IMR-90 (cell line): Measurements from ENCODE around the gene ZNF277. TPM values are rescaled to one million over a fixed set of nuclear protein-coding genes. Genes with fewer than 3 reads are reported as not detected.

Experiments used
- ATAC-seq: fragments of 200-7000 bp; cut with Tn5 transposase; 2 replicates; pipeline ENCODE4 v1.9.1; 2020; ENCODE audit warnings: low read depth, mild to moderate bottlenecking, moderate library complexity
- BruUV-seq: library from RNA; stranded (reverse); fragments of 400-500 nt; replicated peaks from 2 replicates; lab custom pipeline; 2021; lab: Mats Ljungman, UMichigan
- CTCF ChIA-PET: fragments of 300-600 bp; formaldehyde crosslinking; extraction: SDS; loops from one replicate; lab custom pipeline; 2021; ENCODE audit warnings: antibody characterized with exemption; lab: Yijun Ruan, JAX
- POLR2A ChIA-PET: fragments of 300-600 bp; sonication (Branson Sonifier 250); formaldehyde crosslinking; loops from one replicate; lab custom pipeline; 2022; ENCODE audit warnings: antibody characterized with exemption; ENCODE audit not compliant: unreplicated experiment; lab: Charles Lee
- DNase-seq: peaks from one replicate; pipeline ENCODE4 v3.0.0; 2013
- H2AFZ ChIP-seq: replicated peaks from 2 replicates; pipeline ENCODE3; 2013; ENCODE audit warnings: low read length, mild to moderate bottlenecking; ENCODE audit not compliant: poor library complexity
- H2AK5ac ChIP-seq: 2 replicates; pipeline ENCODE4 v1.6.1; 2013; ENCODE audit warnings: low read depth, low read length, inconsistent platforms
- H2AK9ac ChIP-seq: replicated peaks from 2 replicates; pipeline ENCODE3; 2013; ENCODE audit warnings: mild to moderate bottlenecking, low read depth, low read length, moderate library complexity; ENCODE audit not compliant: poor library complexity
- H2BK120ac ChIP-seq: 2 replicates; pipeline ENCODE4 v1.6.1; 2013; ENCODE audit warnings: low read depth, low read length, inconsistent platforms
- H2BK15ac ChIP-seq: 3 replicates; pipeline ENCODE4 v1.6.1; 2013; ENCODE audit warnings: low read depth, low read length, inconsistent platforms
- H2BK20ac ChIP-seq: 2 replicates; pipeline ENCODE4 v1.6.1; 2013; ENCODE audit warnings: low read depth, mild to moderate bottlenecking, inconsistent platforms, low read length, moderate library complexity
- H2BK5ac ChIP-seq: 2 replicates; pipeline ENCODE4 v1.6.1; 2013; ENCODE audit warnings: mild to moderate bottlenecking, low read depth, low read length, inconsistent platforms; ENCODE audit not compliant: poor library complexity, severe bottlenecking
- H3K14ac ChIP-seq: replicated peaks from 2 replicates; pipeline ENCODE4 v1.6.1; 2013; ENCODE audit warnings: low read depth, low read length, inconsistent platforms
- H3K18ac ChIP-seq: 2 replicates; pipeline ENCODE4 v1.6.1; 2013; ENCODE audit warnings: low read depth, low read length, control low read depth
- H3K23ac ChIP-seq: 2 replicates; pipeline ENCODE4 v1.6.1; 2013; ENCODE audit warnings: low read depth, low read length, inconsistent platforms
- H3K27ac ChIP-seq: 2 replicates; pipeline ENCODE4 v1.5.1; 2013; ENCODE audit warnings: mild to moderate bottlenecking, control low read depth, low read length; ENCODE audit not compliant: insufficient read depth
- H3K27me3 ChIP-seq: 2 replicates; pipeline ENCODE4 v1.6.1; 2013; ENCODE audit warnings: low read length; ENCODE audit not compliant: control insufficient read depth, insufficient read depth
- H3K36me3 ChIP-seq: 2 replicates; pipeline ENCODE4 v1.6.1; 2013; ENCODE audit warnings: low read length, mixed read lengths; ENCODE audit not compliant: control insufficient read depth, insufficient read depth
- H3K4ac ChIP-seq: 2 replicates; pipeline ENCODE4 v1.6.1; 2013; ENCODE audit warnings: low read depth, low read length, inconsistent platforms
- H3K4me1 ChIP-seq: 2 replicates; pipeline ENCODE4 v1.6.1; 2013; ENCODE audit warnings: low read length, mixed read lengths; ENCODE audit not compliant: control insufficient read depth, insufficient read depth
- H3K4me2 ChIP-seq: 2 replicates; pipeline ENCODE4 v1.6.1; 2013; ENCODE audit warnings: low read depth, mild to moderate bottlenecking, control low read depth, low read length, moderate library complexity
- H3K4me3 ChIP-seq: 2 replicates; pipeline ENCODE4 v1.5.1; 2013; ENCODE audit warnings: low read depth, mild to moderate bottlenecking, control low read depth, low read length, moderate library complexity; ENCODE audit not compliant: insufficient read depth
- H3K56ac ChIP-seq: 2 replicates; pipeline ENCODE4 v1.6.1; 2013; ENCODE audit warnings: low read length, inconsistent platforms; ENCODE audit not compliant: insufficient read depth; ENCODE audit errors: extremely low read depth
- H3K79me1 ChIP-seq, 2 experiments: 2 replicates each; pipeline ENCODE4 v1.6.1; 2013; ENCODE audit warnings: low read length in 2 of 2, inconsistent platforms in 1 of 2, low read depth in 1 of 2
- H3K9ac ChIP-seq: 2 replicates; pipeline ENCODE4 v1.6.1; 2013; ENCODE audit warnings: low read depth, low read length, control low read depth
- H3K9me1 ChIP-seq: 2 replicates; pipeline ENCODE4 v1.6.1; 2013; ENCODE audit warnings: low read length, inconsistent platforms; ENCODE audit not compliant: insufficient read depth
- H3K9me3 ChIP-seq: 2 replicates; pipeline ENCODE4 v1.6.1; 2013; ENCODE audit warnings: low read length; ENCODE audit not compliant: control insufficient read depth, insufficient read depth
- H4K20me1 ChIP-seq: 2 replicates; pipeline ENCODE4 v1.6.1; 2013; ENCODE audit warnings: low read length, inconsistent platforms; ENCODE audit not compliant: insufficient read depth
- H4K5ac ChIP-seq: 2 replicates; pipeline ENCODE4 v1.6.1; 2013; ENCODE audit warnings: mild to moderate bottlenecking, low read depth, low read length, control low read depth
- H4K8ac ChIP-seq, 2 experiments: 2 replicates each; pipeline ENCODE4 v1.6.1; 2013; ENCODE audit warnings: low read depth in 2 of 2, low read length in 2 of 2, control low read depth in 1 of 2, inconsistent platforms in 1 of 2
- H4K91ac ChIP-seq: 2 replicates; pipeline ENCODE4 v1.6.1; 2013; ENCODE audit warnings: low read depth, low read length, inconsistent platforms; ENCODE audit not compliant: insufficient read depth
- BHLHE40 ChIP-seq: fragments of 150-350 bp; IDR thresholded peaks from 2 replicates; pipeline ENCODE4 v1.6.1; 2016; ENCODE audit warnings: mild to moderate bottlenecking, low read depth, low read length
- CEBPB ChIP-seq: IDR thresholded peaks from 2 replicates; pipeline ENCODE4 v1.6.1; 2012; ENCODE audit warnings: low read depth, low read length, improper control_type of control experiment
- CHD1 ChIP-seq: IDR thresholded peaks from 2 replicates; pipeline ENCODE4 v1.6.1; 2012; ENCODE audit warnings: low read depth, low read length, improper control_type of control experiment
- MAFK ChIP-seq: IDR thresholded peaks from 2 replicates; pipeline ENCODE4 v1.6.1; 2012; ENCODE audit warnings: low read depth, low read length, improper control_type of control experiment
- MAZ ChIP-seq: IDR thresholded peaks from 2 replicates; pipeline ENCODE4 v1.6.1; 2012; ENCODE audit warnings: low read depth, mild to moderate bottlenecking, low read length, improper control_type of control experiment, moderate library complexity, borderline replicate concordance
- MXI1 ChIP-seq: IDR thresholded peaks from 2 replicates; pipeline ENCODE4 v1.6.1; 2012; ENCODE audit warnings: low read depth, mild to moderate bottlenecking, low read length, moderate library complexity, borderline replicate concordance
- NFE2L2 ChIP-seq: fragments of 150-350 bp; IDR thresholded peaks from 2 replicates; pipeline ENCODE4 v1.6.1; 2016; ENCODE audit warnings: low read depth, mild to moderate bottlenecking, low read length
- POLR2A ChIP-seq: IDR thresholded peaks from 2 replicates; pipeline ENCODE4 v1.6.1; 2012; ENCODE audit warnings: mild to moderate bottlenecking, low read depth, low read length
- RAD21 ChIP-seq: IDR thresholded peaks from 2 replicates; pipeline ENCODE4 v1.6.1; 2012; ENCODE audit warnings: low read length, improper control_type of control experiment
- RCOR1 ChIP-seq: IDR thresholded peaks from 2 replicates; pipeline ENCODE4 v1.6.1; 2012; ENCODE audit warnings: mild to moderate bottlenecking, low read length, improper control_type of control experiment; ENCODE audit not compliant: insufficient replicate concordance
- RFX5 ChIP-seq: IDR thresholded peaks from 2 replicates; pipeline ENCODE4 v1.8.0; 2012; ENCODE audit warnings: low read depth, mild to moderate bottlenecking, low read length, moderate library complexity
- SMC3 ChIP-seq: fragments of 150-350 bp; IDR thresholded peaks from 2 replicates; pipeline ENCODE4 v1.6.1; 2016; ENCODE audit warnings: low read depth, mild to moderate bottlenecking, antibody characterized with exemption, low read length, moderate library complexity
- WGBS, 2 experiments: methylation state at CpG; one replicate each; pipeline versions ENCODE4 v1.1.5 to v1.1.7; 2013; ENCODE audit warnings: missing lambda C conversion rate in 2 of 2; ENCODE audit not compliant: insufficient read length in 1 of 2; ENCODE audit errors: extremely low coverage in 2 of 2; 5-methylcytosine and 5-hydroxymethylcytosine counted together
- dilution Hi-C: fragments of 300-500 bp; cut with HindIII; formaldehyde crosslinking; loops from one replicate; pipeline ENCODE4 v1.14.3; 2018; ENCODE audit warnings: low sequenced_read_pairs; ENCODE audit not compliant: unreplicated experiment
- in situ Hi-C: fragments of 300-500 bp; cut with MboI; formaldehyde crosslinking; loops from 3 replicates; pipeline ENCODE4 v1.14.3; 2019; ENCODE audit warnings: low sequenced_read_pairs, inconsistent platforms, mixed read lengths
- intact Hi-C: fragments of 100-400 bp; cut with micrococcal nuclease; formaldehyde crosslinking; loops from 2 replicates; pipeline ENCODE4 v1.10.0; 2022
- polyA plus RNA-seq, 3 experiments: library from polyadenylated mRNA; depleted of rRNA; stranded (reverse); fragments of >200 nt; gene quantifications; 2 replicates each; pipeline ENCODE4 v1.2.3, GENCODE V29; 2012; ENCODE audit warnings: low replicate concordance in 1 of 3
- total RNA-seq: library from RNA; depleted of rRNA; stranded (reverse); fragments of >200 nt; gene quantifications from 2 replicates; pipeline ENCODE4 v1.2.3, GENCODE V29; 2012
- TF ChIP-seq, protein P1 (sequence below): fragments of 150-350 bp; IDR thresholded peaks from 2 replicates; pipeline ENCODE4 v1.6.1; 2017; ENCODE audit warnings: mild to moderate bottlenecking, antibody characterized with exemption, low read length, low read depth

Gene ZNF277
- total and polyA plus RNA-seq, 2 of the 4 experiments (the other 2 are of a cell fraction) = 7.3 to 21.3 TPM

DNA sequence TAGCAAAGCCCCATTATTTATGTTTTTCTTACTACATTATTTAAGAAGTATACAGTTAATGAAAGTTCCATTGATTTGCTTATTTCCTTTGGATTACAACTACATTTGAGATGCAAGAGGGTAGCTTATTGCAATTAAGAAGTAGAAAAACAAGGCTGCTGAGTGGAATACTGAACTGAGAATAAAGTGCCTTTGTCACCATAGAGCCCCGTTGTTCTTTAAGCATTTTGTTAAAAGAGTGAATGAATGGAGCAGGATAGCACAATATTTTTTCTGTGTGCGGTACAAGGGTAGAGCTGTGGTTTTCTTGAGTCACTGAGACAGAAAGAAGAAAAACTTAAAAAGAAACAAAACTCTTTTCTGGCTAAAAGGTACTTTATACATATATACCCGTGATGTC lies 45.6 kb downstream of the ZNF277 start:
- Histone ChIP-seq H3K4me2 (no peak overlapping the region), H3K4ac (no peak overlapping the region), H3K27me3 (no peaks in the 10 kb centered on the region), H3K9me1 (peaks cover 3% of the 10 kb centered on the region; the same call in 1 of the 2 replicates), H2BK120ac (no peak overlapping the region), H4K8ac (no peak overlapping the region), H4K20me1 (peaks cover 7% of the 10 kb centered on the region; the same call in 1 of the 2 replicates), H3K4me1 (no peaks in the 10 kb centered on the region), H4K5ac (no peak overlapping the region), H3K23ac (no peak overlapping the region), H2AK5ac (no peak overlapping the region), H2AK9ac (no peak overlapping the region), H2BK15ac (no peak overlapping the region), H3K9ac (no peak overlapping the region), H2AFZ (no peak overlapping the region), H2BK5ac (no peak overlapping the region), H3K9me3 (no peaks in the 10 kb centered on the region), H3K18ac (no peak overlapping the region), H3K56ac (no peak overlapping the region), H3K36me3 (no peaks in the 10 kb centered on the region), H3K14ac (no peak overlapping the region), H2BK20ac (no peak overlapping the region), H4K91ac (no peak overlapping the region), H3K27ac (no peak overlapping the region), H3K4me3 (no peak overlapping the region), H3K79me1 (peaks cover 13 to 17% of the 10 kb centered on the region in 2 experiments)
- TF ChIP-seq NFE2L2 = no peak
- no peak for TF ChIP-seq MAZ
- no peak for TF ChIP-seq BHLHE40
- TF ChIP-seq RFX5 = no peak
- no peak for TF ChIP-seq RCOR1
- no peak for TF ChIP-seq CHD1
- TF ChIP-seq MXI1 = no peak
- TF ChIP-seq CEBPB = no peak
- TF ChIP-seq POLR2A = no peak
- TF ChIP-seq RAD21 = no peak
- TF ChIP-seq, protein P1, sequence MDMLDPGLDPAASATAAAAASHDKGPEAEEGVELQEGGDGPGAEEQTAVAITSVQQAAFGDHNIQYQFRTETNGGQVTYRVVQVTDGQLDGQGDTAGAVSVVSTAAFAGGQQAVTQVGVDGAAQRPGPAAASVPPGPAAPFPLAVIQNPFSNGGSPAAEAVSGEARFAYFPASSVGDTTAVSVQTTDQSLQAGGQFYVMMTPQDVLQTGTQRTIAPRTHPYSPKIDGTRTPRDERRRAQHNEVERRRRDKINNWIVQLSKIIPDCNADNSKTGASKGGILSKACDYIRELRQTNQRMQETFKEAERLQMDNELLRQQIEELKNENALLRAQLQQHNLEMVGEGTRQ = no peak
- TF ChIP-seq MAFK = no peak
- no peak for TF ChIP-seq SMC3
- DNase-seq (no peak), ATAC-seq (no peak)
- in situ Hi-C loops = no loop called here
- dilution Hi-C loops = no loop called here
- no CpG with 5 or more reads among the region's 3 CpGs for WGBS, 2 experiments
- intact Hi-C loops = no loop called here
- POLR2A ChIA-PET = no interaction called here
- CTCF ChIA-PET = no interaction called here
- no TSS peak for BruUV-seq
